VCaP (cell line): ENCODE results near the gene DRGX.

ENCODE experiments used
- H3K27ac ChIP-seq: fragments of 450-650 bp; 2 replicates; pipeline ENCODE4 v1.5.1; 2017
- CTCF ChIP-seq: fragments of 450-650 bp; conservative IDR thresholded peaks from 2 replicates; pipeline ENCODE4 v1.5.1; 2017; ENCODE audit warnings: mild to moderate bottlenecking, moderate library complexity

DRGX gene

GRCh38 chr10:49379596-49380410, 16.1 kb downstream of the DRGX start:
- no peak for TF ChIP-seq CTCF
- no peak overlapping the region for H3K27ac ChIP-seq

GRCh38 chr10:49377256-49377655, 18.6 kb downstream of the DRGX start:
- H3K27ac ChIP-seq: no peak overlapping the region
- TF ChIP-seq CTCF: no peak

GRCh38 chr10:49375611-49376010, 20.3 kb downstream of the DRGX start:
- no peak for TF ChIP-seq CTCF
- no peak overlapping the region for H3K27ac ChIP-seq

- no peak for TF ChIP-seq CTCF
- 0 out of 2 replicates have a peak overlapping the region, but pooled peaks have one; percentile 5 for H3K27ac ChIP-seq
These were observed 21.1 kb downstream of the DRGX start for GRCh38 chr10:49374740-49375139.

GRCh38 chr10:49373361-49373760, 22.5 kb downstream of the DRGX start:
- no peak for TF ChIP-seq CTCF
- H3K27ac ChIP-seq: no peak overlapping the region

- no peak overlapping the region for H3K27ac ChIP-seq
- no peak for TF ChIP-seq CTCF
These were observed 23.9 kb downstream of the DRGX start for GRCh38 chr10:49371967-49372366.

- no peak overlapping the region for H3K27ac ChIP-seq
- no peak for TF ChIP-seq CTCF
These were observed 25.4 kb downstream of the DRGX start for GRCh38 chr10:49370326-49371100.
